Neural cell (in vitro differentiated cells): ENCODE results near the gene F13B.

Source experiments
- EP300 ChIP-seq: fragments of 450-650 bp; conservative IDR thresholded peaks from 2 replicates; pipeline ENCODE4 v1.6.1; 2014; ENCODE audit warnings: antibody characterized with exemption, mild to moderate bottlenecking, moderate library complexity; ENCODE audit not compliant: poor library complexity, severe bottlenecking
- EZH2 ChIP-seq: fragments of 200-600, 300-800 bp; shearing (Covaris generic), sonication (generic); IDR thresholded peaks from 2 replicates; pipeline ENCODE4 v1.6.1; 2014; ENCODE audit warnings: antibody characterized with exemption, low read length, borderline replicate concordance, mild to moderate bottlenecking; ENCODE audit not compliant: insufficient read depth, poor library complexity, severe bottlenecking
- TAF1 ChIP-seq: IDR thresholded peaks from 2 replicates; pipeline ENCODE4 v1.6.1; 2012; ENCODE audit warnings: low read depth
- TF ChIP-seq, protein P1 (sequence below): fragments of 450-650 bp; IDR thresholded peaks from 2 replicates; pipeline ENCODE4 v1.5.1; 2014; ENCODE audit warnings: antibody characterized with exemption, mild to moderate bottlenecking, moderate library complexity; ENCODE audit not compliant: poor library complexity, severe bottlenecking
- TF ChIP-seq, protein P2 (sequence below): IDR thresholded peaks from 2 replicates; pipeline ENCODE4 v1.6.1; 2012; ENCODE audit warnings: borderline replicate concordance

DNA sequence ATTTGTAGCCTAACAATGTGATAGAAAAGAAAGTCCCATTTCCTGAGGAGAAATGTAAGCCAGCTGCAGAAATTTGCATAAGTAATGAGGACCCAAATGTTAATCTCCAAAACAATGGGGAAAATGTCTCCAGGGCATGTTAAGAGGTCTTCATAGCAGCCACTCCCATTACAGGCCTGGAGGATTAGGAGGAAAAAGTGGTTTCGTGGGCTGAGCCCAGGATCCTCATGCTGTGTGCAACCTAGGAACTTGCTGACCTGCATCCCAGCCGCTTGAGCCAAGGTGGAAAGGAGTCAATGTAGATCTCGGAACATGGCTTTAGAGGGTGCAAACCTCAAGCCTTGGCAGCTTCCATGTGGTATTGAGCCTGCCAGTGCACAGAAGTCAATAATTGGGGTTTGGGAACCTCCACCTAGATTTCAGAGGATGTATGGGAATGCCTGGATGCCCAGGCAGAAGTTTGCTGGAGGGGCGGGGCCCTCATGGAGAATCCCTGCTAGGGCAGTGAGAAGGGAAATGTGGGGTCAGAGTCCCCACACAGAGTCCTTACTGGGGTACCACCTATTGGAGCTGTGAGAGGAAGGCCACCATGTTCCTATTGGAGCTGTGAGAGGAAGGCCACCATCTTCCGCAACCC, 14.2 kb upstream of the F13B start:
- TF ChIP-seq, protein P1, sequence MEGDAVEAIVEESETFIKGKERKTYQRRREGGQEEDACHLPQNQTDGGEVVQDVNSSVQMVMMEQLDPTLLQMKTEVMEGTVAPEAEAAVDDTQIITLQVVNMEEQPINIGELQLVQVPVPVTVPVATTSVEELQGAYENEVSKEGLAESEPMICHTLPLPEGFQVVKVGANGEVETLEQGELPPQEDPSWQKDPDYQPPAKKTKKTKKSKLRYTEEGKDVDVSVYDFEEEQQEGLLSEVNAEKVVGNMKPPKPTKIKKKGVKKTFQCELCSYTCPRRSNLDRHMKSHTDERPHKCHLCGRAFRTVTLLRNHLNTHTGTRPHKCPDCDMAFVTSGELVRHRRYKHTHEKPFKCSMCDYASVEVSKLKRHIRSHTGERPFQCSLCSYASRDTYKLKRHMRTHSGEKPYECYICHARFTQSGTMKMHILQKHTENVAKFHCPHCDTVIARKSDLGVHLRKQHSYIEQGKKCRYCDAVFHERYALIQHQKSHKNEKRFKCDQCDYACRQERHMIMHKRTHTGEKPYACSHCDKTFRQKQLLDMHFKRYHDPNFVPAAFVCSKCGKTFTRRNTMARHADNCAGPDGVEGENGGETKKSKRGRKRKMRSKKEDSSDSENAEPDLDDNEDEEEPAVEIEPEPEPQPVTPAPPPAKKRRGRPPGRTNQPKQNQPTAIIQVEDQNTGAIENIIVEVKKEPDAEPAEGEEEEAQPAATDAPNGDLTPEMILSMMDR, result no peak
- TF ChIP-seq EZH2 (no peak), EP300 (no peak), TAF1 (no peak)
- TF ChIP-seq, protein P2, sequence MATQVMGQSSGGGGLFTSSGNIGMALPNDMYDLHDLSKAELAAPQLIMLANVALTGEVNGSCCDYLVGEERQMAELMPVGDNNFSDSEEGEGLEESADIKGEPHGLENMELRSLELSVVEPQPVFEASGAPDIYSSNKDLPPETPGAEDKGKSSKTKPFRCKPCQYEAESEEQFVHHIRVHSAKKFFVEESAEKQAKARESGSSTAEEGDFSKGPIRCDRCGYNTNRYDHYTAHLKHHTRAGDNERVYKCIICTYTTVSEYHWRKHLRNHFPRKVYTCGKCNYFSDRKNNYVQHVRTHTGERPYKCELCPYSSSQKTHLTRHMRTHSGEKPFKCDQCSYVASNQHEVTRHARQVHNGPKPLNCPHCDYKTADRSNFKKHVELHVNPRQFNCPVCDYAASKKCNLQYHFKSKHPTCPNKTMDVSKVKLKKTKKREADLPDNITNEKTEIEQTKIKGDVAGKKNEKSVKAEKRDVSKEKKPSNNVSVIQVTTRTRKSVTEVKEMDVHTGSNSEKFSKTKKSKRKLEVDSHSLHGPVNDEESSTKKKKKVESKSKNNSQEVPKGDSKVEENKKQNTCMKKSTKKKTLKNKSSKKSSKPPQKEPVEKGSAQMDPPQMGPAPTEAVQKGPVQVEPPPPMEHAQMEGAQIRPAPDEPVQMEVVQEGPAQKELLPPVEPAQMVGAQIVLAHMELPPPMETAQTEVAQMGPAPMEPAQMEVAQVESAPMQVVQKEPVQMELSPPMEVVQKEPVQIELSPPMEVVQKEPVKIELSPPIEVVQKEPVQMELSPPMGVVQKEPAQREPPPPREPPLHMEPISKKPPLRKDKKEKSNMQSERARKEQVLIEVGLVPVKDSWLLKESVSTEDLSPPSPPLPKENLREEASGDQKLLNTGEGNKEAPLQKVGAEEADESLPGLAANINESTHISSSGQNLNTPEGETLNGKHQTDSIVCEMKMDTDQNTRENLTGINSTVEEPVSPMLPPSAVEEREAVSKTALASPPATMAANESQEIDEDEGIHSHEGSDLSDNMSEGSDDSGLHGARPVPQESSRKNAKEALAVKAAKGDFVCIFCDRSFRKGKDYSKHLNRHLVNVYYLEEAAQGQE, result no peak
